CD4-positive, alpha-beta T cell treated with Interleukin-10 for 1 hour (primary cell): Measurements from ENCODE around the gene MEDAG.

Experiments used
- DNase-seq: peaks from one replicate; pipeline ENCODE4 v3.0.0-alpha.2; 2020

The MEDAG gene

GRCh38 chr13:30905932-30906383 is at the start of gene MEDAG:
Gene MEDAG (plus strand): TSS chr13:30906271. CDS start chr13:30906516, 245 bp downstream.
- DNase-seq, result no peak

- no peak for DNase-seq
These were observed 49.1 kb upstream of the MEDAG start for GRCh38 chr13:30857018-30857417.

GRCh38 chr13:30857636-30858035 is 48.4 kb upstream of the MEDAG start:
- no peak for DNase-seq

GRCh38 chr13:30859326-30859725 is 46.7 kb upstream of the MEDAG start:
- DNase-seq, result no peak

GRCh38 chr13:30861163-30861562 is 44.9 kb upstream of the MEDAG start:
- no peak for DNase-seq

GRCh38 chr13:30861836-30862467 is 44.1 kb upstream of the MEDAG start:
- no peak for DNase-seq

- DNase-seq, result no peak
These were observed 43.4 kb upstream of the MEDAG start for GRCh38 chr13:30862707-30863106.

GRCh38 chr13:30863231-30863630 is 42.8 kb upstream of the MEDAG start:
- no peak for DNase-seq

- DNase-seq, result no peak
These were observed 42.3 kb upstream of the MEDAG start for GRCh38 chr13:30863796-30864195.

- no peak for DNase-seq
These were observed 41.5 kb upstream of the MEDAG start for GRCh38 chr13:30864433-30865122.

- DNase-seq, result peak; percentile 40
These were observed 40.7 kb upstream of the MEDAG start for GRCh38 chr13:30865123-30866049.

GRCh38 chr13:30866677-30867076 is 39.4 kb upstream of the MEDAG start:
- no peak for DNase-seq

- no peak for DNase-seq
These were observed 38.9 kb upstream of the MEDAG start for GRCh38 chr13:30867089-30867669.

GRCh38 chr13:30868799-30869470 is 37.1 kb upstream of the MEDAG start:
- DNase-seq, result no peak

GRCh38 chr13:30869491-30869890 is 36.6 kb upstream of the MEDAG start:
- DNase-seq, result no peak

GRCh38 chr13:30870049-30870884 is 35.8 kb upstream of the MEDAG start:
- DNase-seq, result peak; percentile 8

- DNase-seq, result no peak
These were observed 35.0 kb upstream of the MEDAG start for GRCh38 chr13:30870916-30871587.

- no peak for DNase-seq
These were observed 34.3 kb upstream of the MEDAG start for GRCh38 chr13:30871588-30872275.

- no peak for DNase-seq
These were observed 33.8 kb upstream of the MEDAG start for GRCh38 chr13:30872276-30872594.

GRCh38 chr13:30872685-30873461 is 33.2 kb upstream of the MEDAG start:
- no peak for DNase-seq
